Activated naive CD4-positive, alpha-beta T cell treated with anti-CD3 and anti-CD28 coated beads, Interleukin-2, amount 50 U/mL, for 24 hours (primary cell): Measurements from ENCODE around the gene C19orf85.

ENCODE experiments used
- H3K27ac Mint-ChIP-seq: one replicate; pipeline ENCODE4 v1.8.0; 2021; ENCODE audit warnings: mild to moderate bottlenecking, mixed read lengths
- H3K27me3 Mint-ChIP-seq: one replicate; pipeline ENCODE4 v1.8.0; 2021; ENCODE audit warnings: mixed read lengths
- H3K36me3 Mint-ChIP-seq: one replicate; pipeline ENCODE4 v1.8.0; 2021; ENCODE audit warnings: mixed read lengths
- H3K4me1 Mint-ChIP-seq: one replicate; pipeline ENCODE4 v1.8.0; 2021; ENCODE audit warnings: mixed read lengths
- H3K4me3 Mint-ChIP-seq: one replicate; pipeline ENCODE4 v1.8.0; 2021; ENCODE audit warnings: mild to moderate bottlenecking, mixed read lengths
- H3K9me3 Mint-ChIP-seq: one replicate; pipeline ENCODE4 v1.8.0; 2021; ENCODE audit warnings: mixed read lengths

Gene C19orf85

DNA sequence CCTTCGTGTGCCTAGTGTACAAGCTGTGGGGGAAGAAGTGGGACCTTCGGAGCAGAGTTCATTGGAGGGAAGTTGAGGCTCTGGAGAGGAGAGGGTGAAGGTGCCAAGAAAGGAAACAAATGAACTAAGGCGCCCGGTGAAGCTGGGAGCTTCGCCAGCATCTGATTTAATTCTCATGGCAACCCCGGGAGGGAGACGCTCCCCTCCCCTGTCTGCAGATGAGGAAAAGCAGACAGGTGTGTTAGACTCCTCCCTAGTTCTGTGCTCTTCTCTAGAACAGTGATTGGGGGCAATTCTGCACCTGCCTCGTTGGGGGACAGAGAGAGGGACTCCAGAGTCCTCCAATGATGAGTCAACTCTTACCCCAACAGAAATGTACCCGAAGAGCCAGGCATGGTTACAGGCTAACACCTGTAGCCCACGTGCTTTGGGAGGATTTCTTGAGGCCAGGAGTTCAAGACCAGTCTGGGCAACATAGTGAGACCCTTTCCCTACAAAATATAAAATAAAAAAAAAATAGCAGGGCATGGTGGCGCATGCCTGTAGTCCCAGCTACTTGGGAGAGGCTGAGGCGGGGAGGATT lies 27.9 kb upstream of the C19orf85 start:
- Mint-ChIP-seq H3K9me3 (no peaks in the 10 kb centered on the region), H3K27ac (no peak overlapping the region), H3K27me3 (peaks cover 1% of the 10 kb centered on the region), H3K4me3 (no peak overlapping the region), H3K4me1 (peaks cover 2% of the 10 kb centered on the region), H3K36me3 (no peaks in the 10 kb centered on the region)

DNA sequence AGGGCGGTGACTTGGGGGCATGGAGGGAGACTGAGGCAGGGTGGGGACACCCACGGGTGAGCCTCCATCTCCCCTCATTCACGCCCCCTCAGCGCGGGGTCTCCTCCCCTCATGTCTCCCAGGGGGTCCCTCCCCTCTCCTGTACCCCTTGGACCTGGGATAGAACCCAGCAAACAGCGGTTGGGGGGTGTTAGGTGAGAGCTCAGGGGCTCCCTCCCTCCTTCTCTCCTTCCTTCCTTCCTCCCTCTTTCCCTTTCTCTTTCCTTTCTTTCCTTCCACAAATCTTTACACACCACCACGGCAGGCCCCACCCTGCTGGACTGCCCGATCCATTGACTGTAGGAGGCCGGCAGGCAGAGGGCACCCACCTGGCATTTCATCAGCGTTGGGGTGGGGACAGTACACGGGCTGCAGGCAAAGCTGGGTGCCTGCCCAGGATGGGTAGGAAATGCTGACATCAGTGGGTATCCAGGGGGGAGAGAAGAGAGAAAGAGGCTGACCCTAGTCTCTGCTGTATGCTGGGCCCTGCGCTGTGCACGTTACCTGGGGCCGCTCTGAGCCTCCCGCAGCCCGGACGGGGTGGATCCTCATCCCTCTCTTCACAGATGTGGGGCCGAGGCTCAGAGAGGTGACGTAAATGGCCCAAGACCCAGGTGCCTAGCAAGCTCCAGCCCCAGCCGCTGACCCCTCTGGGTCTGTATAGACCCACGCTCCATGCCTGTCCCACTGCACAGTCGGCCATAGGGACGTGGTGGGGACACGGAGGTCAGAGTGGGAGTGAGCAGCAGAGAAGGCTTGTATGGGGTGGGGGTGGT lies 27.2 kb upstream of the C19orf85 start:
- peaks cover 6% of the 10 kb centered on the region for H3K4me1 Mint-ChIP-seq

DNA sequence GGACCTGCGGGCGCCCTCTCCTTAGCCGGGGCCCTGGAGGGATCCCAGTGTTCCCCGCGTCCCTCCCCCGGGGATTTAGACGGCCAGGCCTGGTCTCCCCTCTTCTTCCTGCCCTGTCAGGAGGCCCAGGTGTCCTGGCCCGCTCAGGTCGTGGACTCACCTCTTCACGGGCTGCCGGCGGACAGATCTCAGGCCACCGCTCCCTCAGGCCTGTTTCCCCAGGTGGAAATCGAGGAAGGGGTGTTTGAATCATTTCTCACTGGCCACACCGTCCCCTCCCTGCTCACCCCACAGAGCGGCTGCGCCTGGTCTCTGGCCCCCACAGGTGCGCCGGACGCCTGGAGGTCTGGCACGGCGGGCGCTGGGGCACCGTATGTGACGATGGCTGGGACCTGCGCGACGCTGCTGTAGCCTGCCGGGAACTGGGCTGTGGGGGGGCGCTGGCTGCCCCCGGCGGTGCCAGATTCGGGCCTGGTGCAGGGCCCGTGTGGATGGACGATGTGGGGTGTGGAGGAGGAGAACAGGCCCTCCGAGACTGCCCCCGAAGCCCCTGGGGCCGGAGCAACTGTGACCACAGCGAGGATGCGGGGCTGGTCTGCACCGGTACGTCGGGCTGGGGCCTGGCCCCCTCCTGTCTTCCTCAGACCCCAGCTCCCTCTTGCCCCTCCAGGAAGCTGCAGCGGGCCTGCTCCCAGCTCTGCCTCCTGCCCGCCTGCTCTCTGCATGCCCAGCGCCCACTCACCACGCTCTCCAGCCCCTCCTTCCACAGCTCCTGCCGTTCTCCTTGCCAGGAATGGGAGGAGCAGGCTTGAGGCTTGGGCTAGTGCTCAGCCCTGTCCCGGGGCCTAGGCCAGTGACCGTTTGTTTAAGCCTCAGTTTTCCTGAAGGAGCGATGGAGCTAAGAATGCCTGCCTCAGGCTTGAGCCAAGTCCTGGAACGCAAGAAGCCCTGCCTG lies 26.2 kb upstream of the C19orf85 start:
- Mint-ChIP-seq H3K36me3 (no peaks in the 10 kb centered on the region), H3K9me3 (no peaks in the 10 kb centered on the region), H3K4me3 (no peak overlapping the region), H3K4me1 (peaks cover 6% of the 10 kb centered on the region), H3K27me3 (peaks cover 1% of the 10 kb centered on the region), H3K27ac (no peak overlapping the region)

More for the DNA sequence above, 27.2 kb upstream of the C19orf85 start:
- Mint-ChIP-seq H3K9me3 (no peaks in the 10 kb centered on the region), H3K27me3 (peaks cover 1% of the 10 kb centered on the region), H3K4me3 (no peak overlapping the region), H3K36me3 (no peaks in the 10 kb centered on the region), H3K27ac (no peak overlapping the region)

DNA sequence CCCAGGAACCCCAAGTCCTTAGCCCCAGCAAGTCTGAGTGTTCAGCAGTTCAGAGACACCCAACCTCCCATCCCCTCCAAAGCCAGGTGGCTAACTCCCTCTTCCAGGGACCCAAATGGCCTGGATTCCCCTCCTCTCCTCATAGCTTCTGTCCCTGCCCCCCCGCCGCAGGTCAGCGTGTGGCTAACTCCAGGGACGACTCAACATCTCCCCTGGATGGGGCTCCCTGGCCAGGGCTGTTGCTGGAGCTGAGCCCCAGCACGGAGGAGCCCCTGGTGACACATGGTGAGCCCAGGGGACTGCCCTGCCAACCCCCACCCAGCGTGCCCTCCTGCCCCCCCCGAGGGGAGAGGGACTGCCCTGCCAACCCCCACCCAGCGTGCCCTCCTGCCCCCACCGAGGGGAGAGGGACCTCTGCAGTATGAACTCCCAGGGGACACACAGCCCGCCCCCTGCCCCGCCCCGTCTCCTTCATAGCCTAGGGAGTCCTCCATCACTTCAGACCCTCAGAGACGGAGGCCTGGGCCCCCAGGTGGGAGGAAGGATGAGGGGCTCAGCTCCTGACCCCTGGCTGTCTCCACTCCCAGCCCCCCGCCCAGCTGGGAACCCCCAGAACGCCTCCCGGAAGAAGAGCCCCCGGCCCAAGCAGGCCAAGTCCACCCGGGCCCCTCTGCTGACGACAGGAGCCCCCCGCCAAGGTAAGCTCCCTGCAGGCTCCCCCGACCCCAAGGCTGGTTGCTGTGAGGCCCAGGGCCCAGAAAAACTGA lies 25.3 kb upstream of the C19orf85 start:
- Mint-ChIP-seq H3K27ac (no peak overlapping the region), H3K4me3 (no peak overlapping the region), H3K4me1 (peaks cover 6% of the 10 kb centered on the region), H3K36me3 (no peaks in the 10 kb centered on the region), H3K27me3 (peaks cover 1% of the 10 kb centered on the region), H3K9me3 (no peaks in the 10 kb centered on the region)

DNA sequence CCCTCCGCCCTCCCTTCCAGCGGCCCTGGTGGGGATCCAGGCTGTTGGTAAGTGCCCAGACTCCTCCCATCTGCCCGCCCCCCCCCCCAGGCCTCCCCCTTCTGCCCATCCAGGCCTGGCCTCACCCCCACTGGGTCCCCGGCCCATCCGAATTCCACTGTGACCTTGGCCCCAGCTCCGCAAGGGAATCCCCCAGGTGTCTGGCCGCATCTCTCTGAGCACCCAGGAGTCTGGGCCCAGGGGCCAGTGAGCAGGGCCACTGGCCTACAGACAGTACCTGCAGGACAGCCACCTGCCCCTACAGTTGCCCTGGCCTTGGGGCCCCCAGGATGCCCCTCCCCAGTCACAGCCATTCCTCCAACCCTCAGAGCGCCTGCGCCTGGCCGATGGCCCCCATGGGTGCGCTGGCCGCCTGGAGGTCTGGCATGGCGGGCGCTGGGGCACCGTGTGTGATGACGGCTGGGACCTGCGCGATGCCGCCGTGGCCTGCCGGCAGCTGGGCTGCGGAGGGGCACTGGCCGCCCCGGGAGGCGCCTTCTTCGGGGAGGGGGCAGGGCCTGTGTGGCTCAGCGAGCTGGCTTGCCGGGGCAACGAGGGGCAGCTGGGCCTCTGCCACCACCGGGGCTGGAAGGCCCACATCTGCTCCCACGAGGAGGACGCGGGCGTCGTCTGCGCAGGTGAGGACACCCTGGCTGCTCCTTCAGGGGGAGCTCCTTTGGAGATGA lies 24.6 kb upstream of the C19orf85 start:
- Mint-ChIP-seq H3K36me3 (no peaks in the 10 kb centered on the region), H3K9me3 (no peaks in the 10 kb centered on the region), H3K27me3 (peaks cover 1% of the 10 kb centered on the region), H3K4me1 (peaks cover 6% of the 10 kb centered on the region), H3K27ac (no peak overlapping the region), H3K4me3 (no peak overlapping the region)

DNA sequence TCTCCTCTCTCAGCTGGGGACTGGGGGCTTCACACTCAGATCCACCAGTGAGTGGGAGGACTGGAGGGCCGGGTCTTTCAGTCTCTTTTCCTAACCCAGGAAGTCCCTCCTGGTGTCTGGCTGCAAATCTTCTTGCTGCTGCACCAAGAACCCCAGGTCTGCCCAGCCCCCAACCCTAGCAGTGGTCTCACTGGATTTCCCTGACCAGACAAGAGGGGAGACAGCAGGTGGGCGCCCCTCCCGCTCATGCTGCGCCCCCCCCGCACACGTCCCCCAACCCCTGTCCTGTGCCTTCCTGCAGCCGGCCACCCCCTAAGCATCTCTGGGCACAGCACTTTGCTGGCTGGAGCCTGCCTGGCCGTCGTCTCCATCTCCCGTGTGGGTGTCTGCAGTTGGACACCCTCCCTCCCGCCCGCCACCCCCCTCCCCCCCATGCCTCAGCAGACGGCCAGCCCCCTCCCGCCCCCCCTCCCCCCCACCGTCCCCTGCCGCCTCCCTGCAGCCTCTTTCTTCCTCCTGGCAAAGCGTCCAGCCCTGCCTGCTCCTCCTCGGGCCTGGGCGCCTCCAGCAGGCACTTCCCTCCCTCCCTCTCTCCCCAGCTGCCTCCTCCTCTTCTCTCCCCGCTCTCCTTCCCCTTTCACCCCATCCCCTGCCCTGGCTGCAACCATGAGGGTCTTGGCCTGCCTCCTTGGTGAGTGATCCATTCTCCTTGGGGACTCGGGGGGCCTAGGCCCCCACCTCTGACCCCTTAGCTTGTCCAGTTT lies 23.6 kb upstream of the C19orf85 start, which contains the start of gene SSC5D:
TSS of gene SSC5D (plus strand) at position 513 of the 764 bp plus-strand sequence. CDS start at position 667, 154 bp downstream.
- Mint-ChIP-seq H3K4me3 (peak within 1 kb of the TSS; percentile 20), H3K27ac (no peak within 1 kb of the TSS), H3K36me3 (no peaks in the 10 kb centered on the region), H3K27me3 (peaks cover 1% of the 10 kb centered on the region), H3K4me1 (peaks cover 6% of the 10 kb centered on the region), H3K9me3 (no peaks in the 10 kb centered on the region)

DNA sequence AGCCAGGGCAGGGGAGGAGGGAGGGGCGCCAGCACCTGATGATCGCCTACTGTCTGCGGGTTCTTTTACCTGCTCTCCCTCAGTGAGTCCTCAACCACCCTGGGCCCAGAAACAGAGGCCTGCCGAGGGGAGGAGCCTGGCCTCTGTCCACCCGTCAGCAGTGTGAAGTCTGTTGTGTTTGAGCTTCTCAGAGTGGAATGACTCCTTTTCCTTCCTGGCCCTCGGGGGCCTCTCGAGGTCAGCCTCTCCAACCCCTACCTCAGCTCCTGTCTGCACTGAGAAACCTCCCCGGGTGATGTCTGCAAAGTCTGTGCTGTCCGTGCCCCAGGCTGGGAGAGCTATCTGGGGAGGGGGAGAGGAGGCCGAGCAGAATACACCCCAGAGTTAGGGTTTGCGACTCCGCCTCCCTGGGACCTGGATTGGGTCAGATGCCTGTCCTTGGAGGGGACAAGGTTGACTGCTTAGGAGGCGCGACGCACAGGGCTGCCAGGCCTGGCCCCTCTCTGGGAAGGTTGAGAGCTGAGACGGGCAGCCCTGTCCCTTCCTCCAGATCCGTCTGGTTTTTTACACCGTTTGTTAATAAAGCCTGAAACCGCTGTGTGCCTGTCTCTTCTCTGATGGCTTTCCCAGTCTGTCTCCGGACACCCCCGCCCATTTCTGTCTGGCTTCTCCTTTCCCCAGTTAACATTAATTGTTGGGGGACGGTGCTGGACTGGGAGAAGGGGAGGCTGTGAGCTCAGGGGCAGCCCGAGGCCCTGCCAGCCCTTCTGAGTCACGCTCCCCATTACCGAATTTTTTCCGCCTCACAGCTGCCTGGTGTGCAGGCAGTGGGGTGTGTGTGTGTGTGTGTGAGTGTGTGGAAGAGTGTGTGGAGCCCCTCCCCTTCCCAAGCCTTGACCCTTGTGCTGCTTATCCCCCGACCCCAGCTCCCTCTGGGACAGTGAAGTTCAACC lies 22.7 kb upstream of the C19orf85 start:
- H3K27ac Mint-ChIP-seq, result peak overlapping the region; percentile 51
- peak overlapping the region; percentile 20 for H3K4me3 Mint-ChIP-seq
- H3K36me3 Mint-ChIP-seq, result no peaks in the 10 kb centered on the region
- peaks cover 6% of the 10 kb centered on the region for H3K4me1 Mint-ChIP-seq
- H3K27me3 Mint-ChIP-seq, result peaks cover 1% of the 10 kb centered on the region
- no peaks in the 10 kb centered on the region for H3K9me3 Mint-ChIP-seq

DNA sequence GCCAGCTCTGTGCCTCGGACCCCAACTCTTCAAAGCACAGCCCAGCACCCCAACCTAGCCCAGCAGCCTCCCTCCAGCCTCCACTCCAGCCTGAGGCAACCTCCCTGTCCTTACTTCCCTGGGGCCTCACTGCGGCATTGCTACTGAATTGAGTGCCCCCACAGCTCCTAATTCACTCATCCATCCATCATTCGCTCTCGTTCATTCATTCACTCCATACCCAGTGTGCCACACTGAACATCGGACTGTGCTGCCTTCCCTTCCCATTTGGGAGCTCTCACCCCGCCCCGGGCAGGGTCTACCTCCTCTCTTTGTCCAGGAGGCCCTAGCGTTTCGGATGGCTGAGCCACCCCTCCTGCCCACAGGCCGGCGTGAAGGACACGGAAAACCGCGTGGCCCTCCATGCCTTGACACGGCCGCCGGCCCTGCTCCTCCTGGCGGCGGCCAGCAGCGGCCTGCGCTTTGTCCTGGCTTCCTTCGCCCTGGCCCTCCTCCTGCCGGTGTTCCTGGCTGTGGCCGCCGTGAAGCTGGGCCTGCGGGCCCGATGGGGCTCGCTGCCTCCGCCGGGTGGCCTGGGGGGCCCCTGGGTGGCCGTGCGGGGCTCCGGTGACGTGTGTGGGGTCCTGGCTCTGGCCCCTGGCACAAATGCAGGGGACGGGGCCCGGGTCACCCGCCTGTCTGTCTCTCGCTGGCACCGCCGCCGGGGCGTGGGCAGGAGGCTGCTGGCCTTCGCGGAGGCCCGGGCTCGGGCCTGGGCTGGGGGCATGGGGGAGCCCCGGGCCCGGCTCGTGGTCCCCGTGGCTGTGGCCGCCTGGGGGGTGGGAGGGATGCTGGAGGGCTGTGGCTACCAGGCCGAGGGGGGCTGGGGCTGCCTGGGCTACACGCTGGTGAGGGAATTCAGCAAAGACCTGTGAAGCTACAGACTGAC lies 21.8 kb upstream of the C19orf85 start:
- Mint-ChIP-seq H3K27ac (peak overlapping the region; percentile 53), H3K36me3 (no peaks in the 10 kb centered on the region), H3K27me3 (no peaks in the 10 kb centered on the region), H3K9me3 (no peaks in the 10 kb centered on the region), H3K4me3 (peak overlapping the region; percentile 75), H3K4me1 (peaks cover 6% of the 10 kb centered on the region)

DNA sequence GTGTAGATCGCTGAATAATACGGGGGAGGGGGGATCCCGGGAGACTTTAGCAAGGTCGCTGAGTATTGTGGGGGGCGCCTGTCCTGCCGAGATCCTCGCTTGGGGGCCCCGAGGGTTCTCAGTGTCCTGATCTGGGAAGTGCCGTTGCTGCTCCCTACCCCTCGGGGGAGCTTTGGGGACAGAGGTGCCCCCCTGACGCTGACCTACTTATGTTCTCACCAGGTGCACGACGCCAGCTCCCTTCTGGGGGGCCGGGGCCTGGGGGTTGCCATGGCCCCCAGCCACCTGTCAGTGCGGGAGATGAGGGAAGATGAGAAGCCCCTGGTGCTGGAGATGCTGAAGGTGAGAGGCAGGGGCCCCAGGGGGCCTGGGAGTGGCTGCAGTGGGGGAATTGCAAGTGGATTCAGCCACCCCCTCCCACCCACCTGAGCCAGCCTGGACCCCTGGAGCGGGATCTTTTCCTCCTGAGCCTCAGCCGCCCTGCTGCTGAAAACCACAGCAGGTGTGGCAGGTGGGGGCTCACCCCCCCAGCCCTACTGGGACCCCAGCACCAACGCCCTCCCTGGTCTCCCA lies 21.0 kb upstream of the C19orf85 start:
- H3K4me3 Mint-ChIP-seq, result peak overlapping the region; percentile 75
- no peak overlapping the region for H3K27ac Mint-ChIP-seq
- H3K27me3 Mint-ChIP-seq, result no peaks in the 10 kb centered on the region
- peaks cover 6% of the 10 kb centered on the region for H3K4me1 Mint-ChIP-seq
- no peaks in the 10 kb centered on the region for H3K36me3 Mint-ChIP-seq
- H3K9me3 Mint-ChIP-seq, result no peaks in the 10 kb centered on the region

DNA sequence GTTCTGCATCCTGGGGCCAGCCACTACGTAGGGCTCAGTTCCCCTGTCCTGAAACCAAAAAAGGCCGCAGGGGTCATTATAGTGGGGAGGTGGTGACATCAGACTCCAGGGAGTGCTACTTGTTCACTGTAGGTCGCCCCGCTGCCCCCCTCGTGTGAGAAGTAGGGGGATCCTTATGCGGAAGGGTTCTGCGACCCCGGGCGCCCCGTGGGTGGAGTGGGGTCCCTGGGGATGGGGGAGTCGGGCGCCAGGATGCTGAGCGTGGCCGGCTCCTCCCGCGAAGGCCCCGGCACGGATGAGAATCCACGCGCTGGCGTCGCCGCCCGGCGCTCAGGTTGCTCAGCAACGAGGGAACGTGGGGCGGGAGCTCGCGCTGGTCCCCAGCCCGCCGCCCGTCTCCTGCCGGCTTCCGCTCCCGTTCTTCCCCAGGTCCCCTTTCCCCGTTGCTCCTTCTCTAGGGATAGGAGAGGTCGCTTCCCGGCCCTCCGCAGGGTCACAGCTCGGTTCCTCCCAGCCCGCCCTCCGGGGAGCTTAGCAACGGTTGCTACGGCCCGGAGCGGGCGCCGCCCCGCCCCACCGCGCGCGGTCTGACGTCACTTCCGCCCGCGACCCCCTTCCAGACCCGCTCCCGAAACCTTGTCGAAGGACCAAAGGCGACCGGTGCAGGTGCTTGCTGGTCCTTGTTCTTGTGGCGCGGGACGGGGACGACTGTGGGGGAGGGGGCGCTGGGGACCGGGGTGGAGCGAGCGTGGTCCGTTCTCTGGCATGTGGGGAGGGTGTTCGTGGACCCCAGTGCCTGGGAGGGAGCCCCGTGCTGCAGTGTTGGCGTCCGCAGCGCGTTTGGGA lies 20.3 kb upstream of the C19orf85 start, which contains the start of gene NAT14:
TSS of gene NAT14 (plus strand) at position 596 of the 846 bp plus-strand sequence. CDS start 521 bp downstream, outside the sequence.
- Mint-ChIP-seq H3K4me1 (peaks cover 8% of the 10 kb centered on the region), H3K27me3 (no peaks in the 10 kb centered on the region), H3K27ac (no peak within 1 kb of the TSS), H3K36me3 (peaks cover 2% of the 10 kb centered on the region), H3K9me3 (no peaks in the 10 kb centered on the region), H3K4me3 (peak within 1 kb of the TSS; percentile 75)
